Right lobe of liver (tissue), 6 donors: ENCODE data around the gene RAP1GAP. TPM values are rescaled to one million over a fixed set of nuclear protein-coding genes. Genes with fewer than 3 reads are reported as not detected.

Experiments
- ATAC-seq, 4 donors: fragments of 200-7000 bp; cut with Tn5 transposase; one replicate each; pipeline ENCODE4 v1.9.1; 2020; ENCODE audit warnings: mild to moderate bottlenecking in 4 of 4, moderate library complexity in 4 of 4
- DNase-seq, 3 donors: peaks; one replicate each; pipeline ENCODE4 v3.0.0-alpha.2; 2020
- H3K27ac ChIP-seq, 3 donors: fragments of 200-600 bp; one replicate each; pipeline ENCODE4 v1.8.0; 2022
- H3K27me3 ChIP-seq, 2 donors: fragments of 200-600 bp; one replicate each; pipeline ENCODE4 v1.8.0; 2022
- H3K36me3 ChIP-seq, 4 donors: fragments of 200-600 bp; sonication (generic) in 1 of 4; one replicate each; pipeline versions ENCODE4 v1.5.1 to v1.8.0; 2017 to 2022; ENCODE audit warnings: control low read depth in 1 of 4
- H3K4me1 ChIP-seq, 4 donors: fragments of 200-600 bp; sonication (generic) in 1 of 4; one replicate each; pipeline versions ENCODE4 v1.5.1 to v1.8.0; 2017 to 2022; ENCODE audit warnings: control low read depth in 1 of 4
- H3K4me3 ChIP-seq, 3 donors: fragments of 200-600 bp; one replicate each; pipeline ENCODE4 v1.8.0; 2022
- H3K9me3 ChIP-seq, 4 donors: fragments of 200-600 bp; sonication (generic) in 1 of 4; one replicate each; pipeline versions ENCODE4 v1.5.1 to v1.8.0; 2017 to 2022; ENCODE audit warnings: control low read depth in 1 of 4
- POLR2A ChIP-seq: fragments of 450-650 bp; IDR thresholded peaks from one replicate; pipeline ENCODE4 v1.6.1; 2017; ENCODE audit warnings: antibody characterized with exemption, mild to moderate bottlenecking
- WGBS: methylation state at CpG from one replicate; pipeline ENCODE4 v1.1.6; 2018; ENCODE audit warnings: low coverage, low lambda C conversion rate; ENCODE audit not compliant: insufficient coverage; ENCODE audit errors: missing lambda C conversion rate; 5-methylcytosine and 5-hydroxymethylcytosine counted together
- intact Hi-C, 2 donors: fragments of 100-400 bp; cut with DNase I; formaldehyde crosslinking; loops; one replicate each; pipeline versions ENCODE4 v1.11.2 to v1.14.1; 2022
- total RNA-seq, 6 experiments: library from RNA; depleted of rRNA in 2 of 6; stranded (reverse); fragments of >200 nt in 2 of 6; fragmentation: NEBNext Ultra II Directional in 3 of 6; extraction: Animal tissue kit (Norgen Biotek cat#: 25700) in 3 of 6; gene quantifications; one replicate each; pipeline versions ENCODE4 v1.1.0 to v1.2.4, GENCODE V29; 2016 to 2023
- TF ChIP-seq, protein P1 (sequence below), 4 donors: fragments of 200-600 bp in 3 of 4; fragments of 450-650 bp in 1 of 4; IDR thresholded peaks; one replicate each; pipeline versions ENCODE4 v1.5.1 to v1.8.0; 2016 to 2022; ENCODE audit warnings: antibody characterized with exemption in 4 of 4, mild to moderate bottlenecking in 2 of 4
- donor health status: DM: no; HTN: yes; CAD: no.
- donor health status: DM: no; HTN: no; CAD: no.
- donor health status: DM: no; HTN: no; CAD: no.
- donor health status: DM: no; HTN: yes; CAD: no.
- donor health status: DM: no; HTN: yes; CAD: no.

The RAP1GAP gene
- total RNA-seq, 6 experiments from 2014 or later: 8.0 to 38.1 (median 22.2) TPM

DNA sequence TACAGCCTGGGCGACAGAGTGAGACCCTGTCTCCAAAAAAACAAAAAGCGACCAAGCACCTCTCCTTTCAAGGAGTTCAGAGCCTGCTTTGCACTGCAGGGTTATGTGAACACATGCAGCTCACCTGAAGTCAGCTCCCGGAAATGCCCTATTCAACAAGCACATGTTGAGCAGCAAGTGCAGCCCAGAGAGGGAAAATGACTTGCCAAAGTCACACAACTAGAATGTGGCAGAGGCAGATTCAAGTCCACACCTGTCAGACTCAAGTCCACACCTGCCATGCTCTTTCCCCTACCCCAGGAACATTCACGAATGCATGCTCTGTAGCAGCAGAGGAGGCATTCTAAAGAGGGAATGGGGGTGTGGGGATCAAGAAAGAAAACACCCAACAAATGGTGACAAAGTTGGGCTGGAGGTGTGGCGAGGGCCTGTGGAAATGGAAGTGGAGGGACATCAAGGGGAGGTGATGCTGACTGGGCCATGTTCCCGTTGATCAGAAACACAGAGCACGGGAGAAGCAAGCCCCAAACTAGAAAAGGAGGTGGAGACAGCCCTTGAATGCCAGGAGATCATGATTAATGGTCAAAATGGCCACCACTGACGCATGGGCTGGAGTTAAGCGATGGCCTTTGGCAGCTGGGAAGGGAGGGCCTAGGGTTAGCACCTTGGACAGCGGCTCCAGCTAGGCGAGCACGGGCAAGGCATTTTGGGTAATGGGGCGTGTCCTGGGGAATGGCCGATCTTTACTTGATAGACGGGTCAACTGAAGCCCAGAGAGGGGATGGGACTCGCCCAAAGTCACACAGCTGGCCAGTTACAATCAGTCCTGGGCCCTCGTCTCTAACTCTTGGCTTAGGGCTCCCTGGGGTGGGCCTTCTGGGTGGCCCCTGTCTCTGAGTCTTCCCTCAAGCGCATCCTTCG lies 21.5 kb downstream of the RAP1GAP start:
- Histone ChIP-seq H3K9me3 (no peaks in the 10 kb centered on the region), H3K27ac (no peak overlapping the region), H3K4me3 (no peak overlapping the region), H3K27me3 (no peaks in the 10 kb centered on the region), H3K36me3 (no peaks in the 10 kb centered on the region), H3K4me1 (peaks cover 0 to 2% (median 0%) of the 10 kb centered on the region in 4 donors)
- 43% methylated on average over 14 of the region's 19 CpGs for WGBS
- DNase-seq: peak in 1 of 3 donors; percentile 43
- TF ChIP-seq, protein P1, sequence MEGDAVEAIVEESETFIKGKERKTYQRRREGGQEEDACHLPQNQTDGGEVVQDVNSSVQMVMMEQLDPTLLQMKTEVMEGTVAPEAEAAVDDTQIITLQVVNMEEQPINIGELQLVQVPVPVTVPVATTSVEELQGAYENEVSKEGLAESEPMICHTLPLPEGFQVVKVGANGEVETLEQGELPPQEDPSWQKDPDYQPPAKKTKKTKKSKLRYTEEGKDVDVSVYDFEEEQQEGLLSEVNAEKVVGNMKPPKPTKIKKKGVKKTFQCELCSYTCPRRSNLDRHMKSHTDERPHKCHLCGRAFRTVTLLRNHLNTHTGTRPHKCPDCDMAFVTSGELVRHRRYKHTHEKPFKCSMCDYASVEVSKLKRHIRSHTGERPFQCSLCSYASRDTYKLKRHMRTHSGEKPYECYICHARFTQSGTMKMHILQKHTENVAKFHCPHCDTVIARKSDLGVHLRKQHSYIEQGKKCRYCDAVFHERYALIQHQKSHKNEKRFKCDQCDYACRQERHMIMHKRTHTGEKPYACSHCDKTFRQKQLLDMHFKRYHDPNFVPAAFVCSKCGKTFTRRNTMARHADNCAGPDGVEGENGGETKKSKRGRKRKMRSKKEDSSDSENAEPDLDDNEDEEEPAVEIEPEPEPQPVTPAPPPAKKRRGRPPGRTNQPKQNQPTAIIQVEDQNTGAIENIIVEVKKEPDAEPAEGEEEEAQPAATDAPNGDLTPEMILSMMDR (IDR thresholded peaks at IDR 0.05): no peak
- TF ChIP-seq POLR2A: no peak
- intact Hi-C loops: no loop called here
- ATAC-seq: no peak

DNA sequence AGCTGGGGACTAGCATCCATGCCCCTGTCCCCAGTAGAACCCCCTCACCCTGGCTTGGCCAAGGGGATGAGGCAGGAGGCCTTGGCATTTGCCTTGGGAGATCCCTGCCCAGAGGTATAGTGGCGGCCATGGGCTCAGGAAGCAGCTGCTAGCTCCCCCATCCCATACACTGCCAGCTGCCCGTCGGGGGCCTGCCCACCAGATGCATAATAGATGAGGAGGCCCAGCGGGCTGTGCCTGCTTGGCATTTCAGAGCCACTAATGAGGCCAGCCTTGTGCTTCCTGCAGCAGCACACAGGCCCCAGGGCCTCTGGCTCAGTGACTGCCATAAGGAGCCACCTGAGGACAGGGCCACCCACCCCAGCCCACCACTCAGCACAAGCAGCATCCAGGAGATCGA lies 23.6 kb downstream of the RAP1GAP start:
- no peak overlapping the region for H3K4me3 ChIP-seq
- ATAC-seq (no peak), DNase-seq (peak in 1 of 3 donors; percentile 40)
- H3K4me1 ChIP-seq: peaks cover 0 to 10% (median 5%) of the 10 kb centered on the region in 4 donors
- no peaks in the 10 kb centered on the region for H3K9me3 ChIP-seq
- no peak for TF ChIP-seq POLR2A
- TF ChIP-seq, protein P1 (IDR thresholded peaks at IDR 0.05): no peak
- WGBS: 91% methylated on average over 3 of the region's 5 CpGs
- no peaks in the 10 kb centered on the region for H3K36me3 ChIP-seq
- H3K27ac ChIP-seq: no peak overlapping the region
- no peaks in the 10 kb centered on the region for H3K27me3 ChIP-seq
- intact Hi-C loops: no loop called here

DNA sequence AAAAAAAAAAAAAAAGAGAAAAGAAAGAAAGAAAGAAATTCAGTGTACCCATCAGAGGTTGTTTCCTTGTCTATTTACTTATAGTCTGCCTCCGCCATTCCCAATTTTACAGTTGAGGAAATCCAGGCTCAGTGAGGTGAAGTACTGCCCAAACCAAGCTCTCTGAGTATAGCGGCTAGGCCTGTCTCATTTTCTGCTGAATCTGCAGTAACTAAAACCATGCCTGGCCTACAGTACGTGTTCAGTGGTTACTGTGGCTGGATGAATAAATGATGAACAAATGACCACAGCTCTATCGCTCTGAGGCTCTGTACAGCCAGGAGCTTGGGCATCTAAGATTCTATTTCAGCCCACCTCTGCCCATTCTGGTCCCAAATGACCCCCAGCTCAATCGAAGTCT lies 24.3 kb downstream of the RAP1GAP start:
- intact Hi-C loops: no loop called here
- no peaks in the 10 kb centered on the region for H3K9me3 ChIP-seq
- whole genome bisulfite sequencing: 80% methylated on average over 3 of the region's 5 CpGs

DNA sequence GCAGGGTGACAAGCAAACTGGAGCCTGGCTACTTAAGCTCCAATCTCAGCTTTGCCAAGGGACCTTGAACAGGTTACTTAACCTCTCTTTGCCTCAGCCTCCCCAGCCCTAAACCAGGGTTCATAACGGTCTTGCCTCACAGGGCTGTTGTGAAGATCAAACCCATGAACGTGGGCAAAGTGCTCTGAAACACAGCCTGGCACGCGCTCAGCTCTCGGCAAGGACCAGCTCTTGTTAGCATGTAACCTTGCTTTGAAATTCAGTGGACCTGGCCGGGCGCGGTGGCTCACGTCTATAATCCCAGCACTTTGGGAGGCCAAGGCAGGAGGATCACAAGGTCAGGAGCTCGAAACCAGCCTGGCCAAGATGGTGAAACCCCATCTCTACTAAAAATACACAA lies 24.8 kb downstream of the RAP1GAP start:
- TF ChIP-seq, protein P1 (IDR thresholded peaks at IDR 0.05): no peak
- TF ChIP-seq POLR2A: no peak
- Histone ChIP-seq H3K27ac (no peak overlapping the region), H3K36me3 (no peaks in the 10 kb centered on the region), H3K9me3 (no peaks in the 10 kb centered on the region), H3K4me1 (peaks cover 0 to 10% (median 5%) of the 10 kb centered on the region in 4 donors), H3K27me3 (no peaks in the 10 kb centered on the region), H3K4me3 (no peak overlapping the region)
- ATAC-seq: no peak
- intact Hi-C loops: no loop called here
- WGBS: 43% methylated on average over 1 of the region's 10 CpGs
- DNase-seq: peak in 1 of 3 donors; percentile 38

More for the DNA sequence above, 24.3 kb downstream of the RAP1GAP start:
- DNase-seq: no peak
- no peaks in the 10 kb centered on the region for H3K36me3 ChIP-seq
- no peaks in the 10 kb centered on the region for H3K27me3 ChIP-seq
- no peak overlapping the region for H3K4me3 ChIP-seq
- H3K4me1 ChIP-seq: peaks cover 0 to 10% (median 5%) of the 10 kb centered on the region in 4 donors
- ATAC-seq: no peak
- TF ChIP-seq, protein P1 (IDR thresholded peaks at IDR 0.05): no peak
- TF ChIP-seq POLR2A: no peak
- H3K27ac ChIP-seq: no peak overlapping the region
